GM21619 (cell line): Measurements from ENCODE around the gene PPP2R5C.

ENCODE experiments used
- ATAC-seq: cut with Tn5 transposase; IDR thresholded peaks from one replicate; pipeline ENCODE4 v1.9.1; 2021; ENCODE audit not compliant: unreplicated experiment

Gene PPP2R5C

GRCh38 chr14:101813171-101813759, 51.8 kb downstream of the PPP2R5C start:
- no peak for ATAC-seq

GRCh38 chr14:101813833-101814232, 52.3 kb downstream of the PPP2R5C start:
- ATAC-seq = no peak

GRCh38 chr14:101814934-101815333, 53.4 kb downstream of the PPP2R5C start:
- no peak for ATAC-seq

GRCh38 chr14:101815994-101816393, 54.5 kb downstream of the PPP2R5C start:
- ATAC-seq = no peak

- ATAC-seq = no peak
Observed at GRCh38 chr14:101817501-101818001, 56.0 kb downstream of the PPP2R5C start.

- ATAC-seq = no peak
Observed at GRCh38 chr14:101819251-101819990, 57.9 kb downstream of the PPP2R5C start.

GRCh38 chr14:101820283-101820798, 58.8 kb downstream of the PPP2R5C start:
- ATAC-seq = peak; percentile 26

GRCh38 chr14:101821528-101821927, 60.0 kb downstream of the PPP2R5C start:
- no peak for ATAC-seq

- no peak for ATAC-seq
Observed at GRCh38 chr14:101823066-101823465, 61.6 kb downstream of the PPP2R5C start.

GRCh38 chr14:101823511-101824120, 62.1 kb downstream of the PPP2R5C start:
- ATAC-seq = peak; percentile 49

GRCh38 chr14:101824339-101824727, 62.8 kb downstream of the PPP2R5C start:
- ATAC-seq = peak; percentile 0

- no peak for ATAC-seq
Observed at GRCh38 chr14:101825797-101826196, 64.3 kb downstream of the PPP2R5C start.

- no peak for ATAC-seq
Observed at GRCh38 chr14:101826351-101826750, 64.8 kb downstream of the PPP2R5C start.

GRCh38 chr14:101827286-101827685, 65.8 kb downstream of the PPP2R5C start:
- ATAC-seq = no peak

GRCh38 chr14:101828046-101828445, 66.5 kb downstream of the PPP2R5C start:
- no peak for ATAC-seq

GRCh38 chr14:101830271-101830670, 68.8 kb downstream of the PPP2R5C start:
- ATAC-seq = no peak

GRCh38 chr14:101833045-101833444, 71.5 kb downstream of the PPP2R5C start:
- no peak for ATAC-seq

GRCh38 chr14:101834397-101834796, 72.9 kb downstream of the PPP2R5C start:
- ATAC-seq = no peak

- ATAC-seq = no peak
Observed at GRCh38 chr14:101834800-101835547, 73.5 kb downstream of the PPP2R5C start.

- no peak for ATAC-seq
Observed at GRCh38 chr14:101835566-101835965, 74.1 kb downstream of the PPP2R5C start.

GRCh38 chr14:101836135-101836534, 74.6 kb downstream of the PPP2R5C start:
- no peak for ATAC-seq
